Smooth muscle cell (in vitro differentiated cells): Measurements from ENCODE around the gene PHLDA2. TPM values are rescaled to one million over a fixed set of nuclear protein-coding genes. Genes with fewer than 3 reads are reported as not detected.

Source experiments
- DNase-seq: peaks from one replicate; lab custom pipeline; 2025; ENCODE audit not compliant: unreplicated experiment; lab: John Stamatoyannopoulos, UW
- H2AFZ ChIP-seq: fragments of 200-600 bp; sonication (generic); 2 replicates; pipeline ENCODE4 v1.6.0; 2016; ENCODE audit warnings: antibody characterized with exemption, low read depth, mild to moderate bottlenecking
- H3F3A ChIP-seq: fragments of 200-600 bp; sonication (generic); 2 replicates; pipeline ENCODE4 v1.6.0; 2017; ENCODE audit warnings: antibody characterized with exemption, low read depth
- H3K27ac ChIP-seq: fragments of 200-600 bp; sonication (generic); 2 replicates; pipeline ENCODE4 v1.5.1; 2016; ENCODE audit warnings: low read depth, mild to moderate bottlenecking
- H3K27me3 ChIP-seq: fragments of 200-600 bp; sonication (generic); 2 replicates; pipeline ENCODE4 v1.6.1; 2016; ENCODE audit warnings: low read depth, mild to moderate bottlenecking
- H3K36me3 ChIP-seq: fragments of 200-600 bp; sonication (generic); 2 replicates; pipeline ENCODE4 v1.5.1; 2016; ENCODE audit warnings: low read depth
- H3K4me1 ChIP-seq: fragments of 200-600 bp; sonication (generic); 2 replicates; pipeline ENCODE4 v1.5.1; 2016; ENCODE audit warnings: low read depth
- H3K4me2 ChIP-seq: fragments of 200-600 bp; sonication (generic); 2 replicates; pipeline ENCODE4 v1.6.0; 2016; ENCODE audit warnings: mild to moderate bottlenecking
- H3K4me3 ChIP-seq: fragments of 200-600 bp; sonication (generic); 2 replicates; pipeline ENCODE4 v1.5.1; 2016; ENCODE audit warnings: mild to moderate bottlenecking
- H3K79me2 ChIP-seq: fragments of 200-600 bp; sonication (generic); 2 replicates; pipeline ENCODE4 v1.6.0; 2016; ENCODE audit warnings: low read depth, mild to moderate bottlenecking
- H3K9ac ChIP-seq: fragments of 200-600 bp; sonication (generic); 2 replicates; pipeline ENCODE4 v1.6.0; 2016; ENCODE audit warnings: low read depth
- H3K9me3 ChIP-seq: fragments of 200-600 bp; sonication (generic); replicated peaks from 2 replicates; pipeline ENCODE4 v1.5.1; 2016; ENCODE audit warnings: low read depth
- H4K20me1 ChIP-seq: fragments of 200-600 bp; sonication (generic); 2 replicates; pipeline ENCODE4 v1.6.0; 2016; ENCODE audit warnings: low read depth
- CTCF ChIP-seq: fragments of 200-600 bp; sonication (generic); IDR thresholded peaks from 2 replicates; pipeline ENCODE4 v1.5.1; 2017; ENCODE audit warnings: borderline replicate concordance, mild to moderate bottlenecking, antibody characterized with exemption; ENCODE audit not compliant: insufficient read depth, poor library complexity, severe bottlenecking
- WGBS: methylation state at CpG from one replicate; pipeline ENCODE4 v1.1.7; 2016; ENCODE audit warnings: low lambda C conversion rate; 5-methylcytosine and 5-hydroxymethylcytosine counted together
- polyA plus RNA-seq: library from polyadenylated mRNA; unstranded; fragments of >200 nt; fragmentation: Nextera tagmentation; extraction: Ambion mirVana; gene quantifications from 2 replicates; pipeline ENCODE4 v1.2.1, GENCODE V29; 2016
- total RNA-seq: library from RNA; depleted of rRNA; stranded (reverse); fragments of >200 nt; gene quantifications from 2 replicates; pipeline ENCODE4 v1.2.3, GENCODE V29; 2014

Gene PHLDA2
- total and polyA plus RNA-seq, 2 experiments from 2014 or later: 11.0 to 89.3 TPM

- H3F3A ChIP-seq: no peaks in the 10 kb centered on the region
- no peak overlapping the region for H3K4me3 ChIP-seq
- H3K9ac ChIP-seq: no peak overlapping the region
- TF ChIP-seq CTCF: no peak
- no peak overlapping the region for H2AFZ ChIP-seq
- no peak overlapping the region for H3K27ac ChIP-seq
- H3K79me2 ChIP-seq: no peaks in the 10 kb centered on the region
- 94% methylated on average over 9 of the region's 9 CpGs for WGBS
- no peaks in the 10 kb centered on the region for H3K36me3 ChIP-seq
- H3K4me1 ChIP-seq: peaks cover 8% of the 10 kb centered on the region
- no peaks in the 10 kb centered on the region for H4K20me1 ChIP-seq
- H3K27me3 ChIP-seq: no peaks in the 10 kb centered on the region
- H3K9me3 ChIP-seq: no peaks in the 10 kb centered on the region
- no peak overlapping the region for H3K4me2 ChIP-seq
- DNase-seq: no peak
These were observed 33.2 kb downstream of the PHLDA2 start for GRCh38 chr11:2896047-2896446.

- H3K36me3 ChIP-seq: no peaks in the 10 kb centered on the region
- 88% methylated on average over 4 of the region's 4 CpGs for WGBS
These were observed 35.3 kb downstream of the PHLDA2 start for GRCh38 chr11:2893935-2894334.

GRCh38 chr11:2892967-2893528 lies 36.2 kb downstream of the PHLDA2 start:
- Histone ChIP-seq H3F3A (peaks cover 1% of the 10 kb centered on the region), H3K27me3 (no peaks in the 10 kb centered on the region), H2AFZ (no peak overlapping the region), H4K20me1 (no peaks in the 10 kb centered on the region), H3K4me2 (peak overlapping the region; percentile 95), H3K27ac (no peak overlapping the region), H3K4me3 (peak overlapping the region; percentile 52), H3K9ac (no peak overlapping the region), H3K9me3 (no peaks in the 10 kb centered on the region), H3K36me3 (no peaks in the 10 kb centered on the region), H3K4me1 (peaks cover 8% of the 10 kb centered on the region), H3K79me2 (no peaks in the 10 kb centered on the region)
- TF ChIP-seq CTCF: no peak
- DNase-seq: no peak
- 55% methylated on average over 4 of the region's 4 CpGs for WGBS

More at GRCh38 chr11:2893935-2894334, 35.3 kb downstream of the PHLDA2 start:
- Histone ChIP-seq H3F3A (no peaks in the 10 kb centered on the region), H3K79me2 (no peaks in the 10 kb centered on the region), H3K4me1 (peaks cover 8% of the 10 kb centered on the region), H3K4me3 (no peak overlapping the region), H3K27me3 (no peaks in the 10 kb centered on the region), H3K27ac (no peak overlapping the region), H3K9me3 (no peaks in the 10 kb centered on the region), H4K20me1 (no peaks in the 10 kb centered on the region), H2AFZ (no peak overlapping the region), H3K9ac (no peak overlapping the region), H3K4me2 (no peak overlapping the region)
- no peak for DNase-seq
- TF ChIP-seq CTCF: no peak
